HS-5 (cell line): ENCODE data around the gene CYB5B.

Source experiments
- DNase-seq: peaks from one replicate; pipeline ENCODE4 v3.0.0-alpha.2; 2012; ENCODE audit warnings: low read depth

Gene CYB5B

DNA sequence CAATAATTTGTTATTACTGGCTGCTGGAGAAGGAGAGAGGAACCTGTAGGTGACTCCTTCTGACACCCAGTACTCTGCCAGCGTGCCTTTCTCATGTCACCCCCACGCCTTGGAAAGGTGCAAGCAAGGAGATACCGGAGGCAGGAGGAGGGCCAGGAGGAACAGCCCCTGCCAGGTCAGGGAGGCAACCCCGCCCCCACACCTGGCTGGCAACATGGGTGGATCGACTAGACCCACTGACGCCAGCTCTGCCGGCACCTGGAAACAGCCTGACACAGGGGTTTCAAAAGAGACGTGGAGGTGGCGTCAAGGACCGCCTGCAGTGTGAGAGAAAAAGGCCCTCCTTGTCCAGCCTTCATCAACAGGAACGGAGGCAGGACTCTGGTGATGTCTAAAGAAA is 62.3 kb downstream of the CYB5B start:
- DNase-seq: no peak

DNA sequence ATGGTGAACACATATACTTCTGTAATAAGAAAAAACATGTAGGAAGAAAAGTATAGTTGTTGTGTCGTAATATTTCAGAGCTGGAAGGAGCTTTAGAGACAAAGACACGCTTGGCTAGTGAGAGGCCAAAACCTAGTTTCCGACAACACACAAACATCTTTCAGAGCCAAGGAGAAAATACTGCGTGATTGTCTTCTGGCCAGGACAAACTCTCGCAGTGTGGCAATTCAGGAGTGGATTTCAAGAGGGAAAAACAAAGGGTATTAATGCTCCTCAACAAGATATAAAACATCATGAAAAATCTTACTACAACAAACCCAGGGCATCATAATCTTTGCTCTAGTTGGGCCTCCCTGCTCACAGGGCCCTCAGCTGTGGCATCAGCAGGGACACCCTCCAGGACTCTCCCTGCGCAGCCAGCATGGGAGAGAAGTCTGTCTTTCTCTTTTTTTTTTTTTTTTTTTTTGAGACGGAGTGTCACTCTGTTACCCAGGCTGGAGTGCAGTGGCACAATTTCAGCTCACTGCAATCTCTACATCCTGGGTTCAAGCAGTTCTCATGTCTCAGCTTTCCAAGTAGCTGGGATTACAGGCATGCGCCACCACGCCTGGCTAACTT is 66.4 kb downstream of the CYB5B start:
- no peak for DNase-seq

DNA sequence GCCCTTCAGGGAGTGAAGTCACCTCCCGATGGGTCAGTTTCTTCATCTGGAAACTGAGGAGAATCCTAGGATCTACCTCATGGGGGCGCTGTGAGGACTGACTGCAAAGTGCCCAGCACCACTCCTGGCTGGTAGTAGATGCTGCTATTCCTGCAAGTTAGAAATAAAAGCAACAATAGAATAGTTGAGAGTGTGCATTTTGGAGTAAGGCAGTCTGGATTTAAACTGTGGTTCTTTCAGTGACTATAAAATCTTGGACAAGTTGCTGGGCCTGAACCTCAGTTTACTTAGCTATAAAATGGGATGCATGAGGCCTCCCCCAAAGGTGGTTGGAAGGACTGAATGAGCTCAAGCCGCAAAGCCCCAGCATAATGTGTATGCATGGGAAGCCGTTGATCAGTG is 70.6 kb downstream of the CYB5B start:
- no peak for DNase-seq

DNA sequence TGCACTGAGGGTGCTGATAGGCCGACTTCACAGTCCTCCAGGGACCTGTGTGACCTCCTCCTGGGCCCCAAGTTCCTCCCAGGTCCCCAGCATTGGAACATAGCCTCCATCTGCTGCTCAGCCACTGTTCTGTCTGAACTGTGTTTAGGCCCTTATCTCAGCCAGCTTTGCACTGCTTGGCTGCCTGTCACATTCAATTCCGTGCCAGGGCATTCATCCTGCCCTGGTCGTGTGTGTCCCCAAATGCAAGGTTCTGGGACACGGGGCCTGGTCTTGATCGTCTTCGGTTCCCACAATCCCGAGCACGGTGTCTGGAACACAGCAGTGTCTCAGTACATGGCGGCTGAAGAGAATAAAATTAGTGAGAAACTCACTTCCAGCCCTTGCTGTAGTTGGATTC is 71.4 kb downstream of the CYB5B start:
- no peak for DNase-seq

DNA sequence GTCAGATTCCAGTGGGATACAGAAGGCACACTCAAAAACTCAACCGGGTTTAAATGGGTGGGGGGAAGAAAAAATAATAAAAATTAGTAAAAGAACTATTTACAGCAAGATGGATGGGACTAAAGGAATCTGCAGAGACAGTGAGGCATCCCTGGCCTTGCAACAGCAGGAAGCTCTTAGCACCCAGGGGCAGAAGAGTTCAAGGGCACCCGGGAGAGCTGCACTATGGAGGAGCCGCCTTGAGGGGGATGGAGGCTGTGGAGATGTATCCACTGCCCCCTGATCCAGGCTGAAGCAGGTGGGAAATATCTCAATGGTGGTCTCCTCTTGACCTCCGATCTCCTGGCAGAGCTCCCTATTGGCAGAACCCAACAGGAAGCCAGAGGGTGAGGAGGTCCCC is 72.0 kb downstream of the CYB5B start:
- DNase-seq: no peak

DNA sequence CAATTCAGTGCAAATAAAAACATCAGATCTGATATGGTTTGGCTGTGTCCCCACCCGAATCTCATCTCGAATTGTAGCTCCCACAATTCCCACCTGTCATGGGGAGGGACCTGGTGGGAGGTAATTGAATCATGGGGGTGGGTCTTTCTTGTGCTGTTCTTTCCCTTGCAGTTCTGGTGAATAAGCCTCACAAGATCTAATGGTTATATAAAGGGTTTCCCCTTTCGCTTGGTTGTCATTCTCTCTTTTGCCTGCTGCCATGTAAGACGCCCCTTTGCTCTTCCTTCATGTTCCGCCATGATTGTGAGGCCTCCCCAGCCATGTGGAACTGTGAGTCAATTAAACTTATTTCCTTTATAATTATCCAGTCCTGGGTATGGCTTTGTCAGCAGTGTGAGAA is 72.5 kb downstream of the CYB5B start:
- DNase-seq: no peak

DNA sequence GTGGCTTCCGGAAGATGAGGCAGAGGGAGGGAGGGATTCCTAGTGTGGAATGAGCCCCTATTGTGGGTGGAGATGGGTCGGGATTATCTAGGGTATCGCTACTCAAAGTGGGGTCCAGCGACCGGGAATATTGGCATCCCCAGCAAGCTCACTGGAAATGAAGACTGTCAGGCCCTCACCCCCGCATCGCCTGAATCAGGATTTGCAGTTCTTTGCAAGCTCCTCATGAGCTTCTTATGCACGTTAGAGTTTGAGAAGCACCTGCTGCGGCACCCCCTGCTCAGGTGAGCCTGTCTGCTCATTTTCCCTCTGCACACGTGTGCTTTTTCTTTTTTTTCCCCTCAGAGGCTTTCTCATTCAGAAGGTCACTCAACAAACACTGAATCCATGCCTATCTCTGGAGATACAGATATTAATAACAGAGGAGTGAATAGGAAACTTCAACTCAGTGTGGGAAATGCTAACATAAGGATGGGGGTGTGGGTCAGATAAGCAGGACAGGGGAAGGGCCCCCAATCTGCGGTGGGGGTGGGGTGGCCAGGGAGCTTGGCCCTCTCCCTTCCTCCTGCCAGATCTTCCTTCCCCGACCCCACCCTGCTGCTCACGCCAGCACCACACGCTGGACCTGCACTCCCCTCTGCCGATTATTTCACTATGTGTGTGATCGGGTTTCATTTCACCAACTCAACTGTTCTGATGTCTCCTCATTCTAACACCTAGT is 73.6 kb downstream of the CYB5B start:
- no peak for DNase-seq

DNA sequence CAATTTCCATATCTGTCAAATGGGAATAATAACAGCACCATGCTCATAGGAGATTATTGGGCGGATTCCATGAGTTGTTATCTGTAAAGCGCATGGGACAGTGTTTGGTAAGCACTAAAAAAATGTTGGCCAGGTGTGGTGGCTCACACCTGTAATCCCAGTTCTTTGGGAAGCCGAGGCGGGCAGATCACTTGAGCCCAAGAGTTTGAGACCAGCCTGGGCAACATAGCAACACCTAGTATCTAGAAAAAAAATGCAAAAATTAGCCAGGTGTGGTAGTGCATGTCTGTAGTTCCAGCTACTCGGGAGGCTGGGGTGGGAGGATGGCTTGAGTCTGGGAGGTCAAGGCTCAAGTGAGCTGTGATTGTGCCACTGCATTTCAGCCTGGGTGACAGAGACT is 74.5 kb downstream of the CYB5B start:
- no peak for DNase-seq

DNA sequence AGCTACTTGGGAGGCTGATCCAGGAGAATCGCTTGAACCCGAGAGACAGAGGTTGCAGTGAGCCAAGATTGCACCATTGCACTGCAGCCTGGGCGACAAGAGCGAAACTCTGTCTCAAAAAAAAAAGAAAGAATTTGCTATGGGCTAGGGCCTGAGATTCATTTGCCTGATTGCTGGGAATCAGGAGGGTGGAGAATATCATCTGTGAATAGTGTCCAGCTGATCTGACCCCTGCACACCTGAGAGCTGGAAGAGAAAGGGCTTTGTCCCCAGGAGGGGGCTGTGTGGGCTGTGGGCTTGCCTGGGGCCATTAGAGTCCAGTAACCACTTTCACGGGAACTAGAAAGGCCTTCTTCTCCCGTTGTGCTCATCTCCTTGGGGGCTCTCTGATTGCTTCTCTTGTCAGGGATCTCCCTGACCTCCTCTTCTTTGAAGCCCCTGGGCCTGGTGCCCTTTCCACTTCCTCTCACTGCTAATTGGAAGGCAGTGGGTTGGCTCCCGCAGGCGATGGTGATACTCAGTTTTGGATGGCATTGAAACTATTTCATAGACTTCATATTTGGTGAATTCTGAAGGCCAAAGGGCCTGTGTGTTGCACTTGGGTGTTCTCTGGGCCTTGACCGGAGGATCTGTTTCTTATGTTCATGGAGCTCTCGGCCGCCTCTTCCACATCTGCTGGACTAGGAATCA is 75.3 kb downstream of the CYB5B start:
- no peak for DNase-seq

DNA sequence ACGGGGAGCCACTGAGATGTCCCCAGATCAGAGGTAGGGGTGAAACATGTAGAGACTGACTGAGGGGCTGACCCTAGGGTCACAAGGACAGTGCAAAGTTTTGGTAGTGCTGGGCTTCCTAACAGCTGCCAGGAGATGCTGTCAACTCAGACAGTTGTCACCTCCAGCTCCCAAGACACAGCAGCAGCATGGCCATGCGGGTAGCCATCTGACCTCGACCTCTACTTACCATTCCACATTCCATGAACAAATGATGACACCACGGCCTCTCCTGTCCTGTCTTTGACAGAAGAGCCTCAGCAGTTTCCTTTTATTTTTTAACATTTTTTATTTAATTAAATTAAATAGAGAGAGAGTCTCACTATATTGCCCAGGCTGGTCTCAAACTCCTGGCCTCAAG is 76.1 kb downstream of the CYB5B start:
- no peak for DNase-seq

DNA sequence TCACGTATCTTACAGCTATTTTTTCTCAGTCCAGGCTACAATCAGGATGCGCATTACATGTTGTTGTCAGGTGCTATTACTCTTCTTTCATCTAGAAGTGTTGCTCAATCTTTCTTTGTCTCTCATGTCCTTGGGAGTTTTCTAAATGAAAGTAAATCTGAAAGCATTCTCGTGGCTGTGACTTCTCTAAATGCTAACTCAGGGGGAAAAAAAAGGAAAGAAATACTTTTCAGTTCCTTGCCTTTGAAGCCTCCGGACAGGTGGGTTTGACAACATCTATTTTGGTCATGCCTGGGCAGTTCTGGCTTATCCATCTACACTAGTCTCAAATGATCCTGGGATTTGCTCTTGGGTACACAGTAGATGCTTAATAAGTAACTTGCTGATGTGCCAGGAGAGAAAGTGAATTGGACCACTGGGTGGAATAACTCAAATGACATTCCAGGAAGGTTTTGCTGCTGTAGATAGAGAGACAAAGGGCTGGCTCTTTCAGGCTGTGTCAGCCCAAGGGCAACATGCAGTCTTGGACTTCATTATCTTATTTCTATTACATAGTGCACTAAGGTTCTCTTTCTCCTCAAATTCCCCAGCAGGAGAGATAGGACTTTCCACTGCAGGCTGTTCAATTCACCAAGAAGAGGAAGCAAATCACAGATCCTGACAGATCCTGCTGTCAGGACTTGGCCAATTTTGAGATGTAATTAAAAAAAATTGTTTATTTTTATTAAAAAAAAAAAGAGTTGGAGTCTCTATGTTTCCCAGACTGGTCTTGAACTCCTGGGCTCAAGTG is 77.7 kb downstream of the CYB5B start:
- no peak for DNase-seq

DNA sequence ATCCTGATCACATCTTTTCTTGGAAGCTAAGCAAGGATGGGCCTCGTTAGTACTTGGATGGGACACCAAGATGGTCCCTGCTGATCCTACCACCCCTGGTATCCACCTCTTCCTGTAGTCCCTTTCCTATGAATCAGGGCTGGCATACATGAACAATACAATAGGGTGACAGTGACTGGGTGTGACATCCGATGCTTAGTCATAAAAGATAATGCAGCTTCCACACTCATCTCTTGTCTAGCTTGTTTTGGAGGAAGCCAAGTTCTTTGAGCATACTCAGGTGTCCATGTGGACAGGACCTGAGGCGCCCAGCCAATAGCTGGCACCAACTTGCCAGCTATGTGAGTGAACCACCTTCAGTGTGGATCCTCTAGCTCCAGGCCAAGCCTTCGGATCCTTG is 78.8 kb downstream of the CYB5B start:
- no peak for DNase-seq

DNA sequence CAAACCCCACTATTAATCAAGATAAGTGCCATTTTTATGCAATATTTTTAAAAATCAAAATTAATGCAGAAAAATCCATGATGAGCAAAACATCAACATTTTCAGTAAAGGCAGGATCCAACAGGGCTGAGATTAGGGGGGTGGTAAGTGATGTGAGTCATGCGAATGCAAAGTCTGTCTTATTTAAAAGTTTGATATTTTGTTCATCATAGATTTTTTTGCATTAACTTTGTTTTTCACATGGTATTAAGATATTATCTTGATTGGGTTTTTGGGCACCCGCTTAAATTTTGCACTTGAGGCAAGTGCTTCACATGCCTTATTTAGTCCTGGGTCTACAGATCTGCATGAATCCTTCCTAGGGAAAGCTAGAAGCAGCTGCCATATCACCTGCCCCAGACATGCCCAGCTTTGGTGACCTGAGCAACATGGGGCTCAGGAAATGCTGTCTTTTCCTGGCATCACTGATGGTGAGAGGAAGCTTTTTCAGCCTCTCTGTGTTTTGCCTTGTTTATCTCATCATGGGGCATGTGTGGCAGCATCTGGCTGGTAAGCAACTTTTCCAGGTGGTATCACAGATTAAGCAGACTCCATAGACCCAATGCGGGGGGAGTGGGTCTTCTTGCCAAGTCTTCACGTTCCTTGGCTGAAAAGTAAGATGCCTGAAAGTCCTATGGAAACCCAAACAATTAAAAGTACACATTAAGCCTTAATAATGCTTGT is 83.8 kb downstream of the CYB5B start:
- no peak for DNase-seq

DNA sequence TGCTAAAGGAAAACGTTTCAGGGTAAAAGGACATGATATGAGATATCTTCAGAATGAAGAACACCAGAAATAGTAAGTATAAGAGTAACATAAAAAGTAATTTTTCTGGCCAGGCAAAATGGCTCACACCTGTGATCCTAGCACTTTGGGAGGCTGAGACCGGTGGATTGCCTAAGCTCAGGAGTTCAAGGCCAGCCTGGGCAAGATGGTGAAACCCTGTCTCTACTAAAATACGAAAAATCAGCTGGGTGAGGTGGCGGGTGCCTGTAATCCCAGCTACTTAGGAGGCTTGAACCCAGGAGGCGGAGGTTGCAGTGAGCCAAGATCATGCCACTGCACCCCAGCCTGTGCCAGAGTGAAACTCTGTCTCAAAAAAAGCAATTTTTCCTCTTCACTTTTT is 84.7 kb downstream of the CYB5B start:
- DNase-seq: no peak

DNA sequence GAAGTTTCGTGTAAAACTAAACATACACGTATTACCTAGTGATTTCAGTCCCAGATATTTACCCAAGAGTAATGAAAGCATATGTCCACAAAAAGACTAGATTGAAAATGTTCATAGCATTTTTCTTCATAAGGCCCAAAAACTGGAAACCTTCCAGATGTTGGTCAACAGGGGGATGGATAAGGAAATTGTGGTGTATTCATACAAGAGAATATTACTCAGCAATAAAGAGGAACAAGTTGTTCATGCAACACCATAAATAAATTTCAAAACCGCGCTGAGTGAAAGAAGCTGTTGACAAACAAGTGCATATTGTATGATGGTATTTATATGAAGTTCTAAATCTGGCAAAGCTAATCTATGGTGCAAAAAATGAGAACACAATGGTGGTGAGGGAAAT is 87.2 kb downstream of the CYB5B start:
- no peak for DNase-seq

DNA sequence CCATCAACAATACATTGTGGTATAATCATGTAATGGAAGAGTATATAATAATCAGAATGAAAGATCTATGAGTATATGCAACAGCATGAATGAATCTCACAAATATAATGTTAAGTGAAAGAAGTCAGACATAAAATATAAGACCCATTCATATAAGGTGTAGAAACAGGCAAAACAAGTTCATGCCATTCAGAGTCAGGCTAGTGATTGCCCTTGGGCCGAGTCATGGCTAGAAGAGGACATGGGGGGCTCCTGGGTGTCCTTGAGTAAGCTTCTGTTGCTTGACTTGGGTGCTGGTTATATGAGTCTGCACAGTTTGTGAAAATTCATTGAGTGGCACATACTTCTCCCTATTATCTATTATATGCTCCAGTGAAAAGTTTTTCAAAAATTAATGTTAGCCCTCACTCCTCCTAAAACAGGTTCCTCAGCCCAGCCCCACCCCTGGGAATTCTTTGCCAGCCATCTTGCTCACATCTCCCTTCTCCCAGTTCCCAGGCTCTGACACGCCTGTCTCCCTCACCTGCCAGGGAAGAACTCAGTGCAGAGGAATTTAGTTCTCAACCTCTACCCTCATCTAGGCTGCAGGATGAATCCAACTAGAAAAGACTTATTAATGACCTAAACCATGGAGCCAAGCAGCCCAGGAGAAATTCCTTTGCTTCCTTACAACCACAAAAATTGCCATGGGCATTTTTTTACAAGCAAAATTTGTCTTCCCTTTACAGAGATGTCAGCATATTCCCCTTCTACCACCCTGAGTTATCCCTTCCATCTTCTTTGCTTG is 89.0 kb downstream of the CYB5B start:
- peak; percentile 49 for DNase-seq

DNA sequence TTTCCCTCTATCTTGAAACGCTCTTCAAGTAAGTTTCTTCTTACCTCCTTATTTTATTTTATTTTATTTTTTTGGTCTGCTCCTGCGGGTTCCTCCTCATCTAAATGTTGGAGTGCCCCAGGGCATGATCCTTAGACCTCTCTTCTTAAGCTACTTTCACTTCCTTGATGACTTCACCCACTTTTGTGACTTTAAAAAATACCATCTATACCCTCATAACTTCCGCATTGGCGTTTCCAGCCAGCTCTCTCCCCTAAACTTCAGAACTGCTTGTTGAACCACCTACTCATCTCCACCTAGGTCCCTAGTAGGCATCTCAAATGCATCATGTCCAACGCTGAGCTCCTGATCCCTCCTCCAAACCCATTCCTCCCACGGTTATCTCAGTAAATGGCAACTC is 89.9 kb downstream of the CYB5B start:
- DNase-seq: no peak
